GM19372 (cell line): Measurements from ENCODE around the gene CLEC18B.
A peak's percentile ranks its signal among the peaks of the same experiment; 100 is the strongest.
"Not testable (repeated sequence)": the region's sequence is repeated elsewhere in the genome, so short reads cannot be mapped to it uniquely, and the experiment has no call there.

Experiments used
- ATAC-seq: cut with Tn5 transposase; IDR thresholded peaks from one replicate; pipeline ENCODE4 v1.9.1; 2021; ENCODE audit warnings: mild to moderate bottlenecking, low read depth, moderate library complexity; ENCODE audit not compliant: unreplicated experiment

CLEC18B gene

DNA sequence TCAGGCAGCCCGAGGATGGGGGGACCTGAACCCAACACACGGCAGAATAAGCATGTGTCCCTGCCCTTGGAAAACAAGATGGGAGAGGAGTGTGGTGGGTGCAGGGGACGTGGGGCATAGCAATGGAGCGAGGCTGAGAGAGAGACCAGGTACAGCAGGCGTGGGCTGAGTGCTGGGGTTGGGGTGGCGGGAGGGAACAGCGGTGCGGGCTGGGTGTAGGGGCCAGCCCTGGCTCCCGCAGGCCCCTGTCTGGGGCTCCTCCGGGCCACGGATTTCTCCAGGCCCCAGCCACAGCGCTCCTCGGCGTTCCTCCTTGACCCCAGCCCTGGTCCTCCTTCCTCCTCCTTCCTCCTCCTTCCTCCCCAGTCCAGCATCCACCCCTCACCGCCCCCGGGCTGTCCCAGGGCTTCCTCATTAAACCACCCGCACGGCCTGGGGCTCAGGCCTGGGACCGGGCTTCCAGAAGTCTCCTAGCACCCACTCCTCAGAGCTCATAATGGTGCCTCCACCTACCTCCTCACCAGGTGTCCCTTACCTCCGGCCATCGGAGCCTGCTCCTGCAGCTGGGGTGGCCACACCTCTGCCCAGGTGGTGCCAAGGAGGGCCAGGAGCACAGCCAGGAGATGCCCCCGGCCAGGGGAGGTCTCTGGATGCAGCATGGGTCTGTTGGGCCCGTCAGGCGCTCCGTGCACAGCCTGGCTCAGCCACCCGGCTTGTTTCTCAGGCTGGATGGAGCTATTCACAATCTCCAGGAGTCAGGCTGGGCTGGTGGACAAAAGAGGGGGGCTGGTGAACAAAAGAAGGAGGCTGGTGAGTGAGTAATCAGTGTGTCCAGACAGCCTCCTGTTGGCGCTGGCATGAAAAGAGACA, at the start of gene CLEC18B:
CLEC18B (minus strand) TSS at position 867 of the 870 bp plus-strand sequence; CDS start at position 659, 208 bp downstream.
- ATAC-seq: not testable (repeated sequence)

- ATAC-seq: no peak
These were observed 48.7 kb upstream of the CLEC18B start for GRCh38 chr16:74469946-74470478.

GRCh38 chr16:74468807-74469525, 47.7 kb upstream of the CLEC18B start:
- no peak for ATAC-seq

DNA sequence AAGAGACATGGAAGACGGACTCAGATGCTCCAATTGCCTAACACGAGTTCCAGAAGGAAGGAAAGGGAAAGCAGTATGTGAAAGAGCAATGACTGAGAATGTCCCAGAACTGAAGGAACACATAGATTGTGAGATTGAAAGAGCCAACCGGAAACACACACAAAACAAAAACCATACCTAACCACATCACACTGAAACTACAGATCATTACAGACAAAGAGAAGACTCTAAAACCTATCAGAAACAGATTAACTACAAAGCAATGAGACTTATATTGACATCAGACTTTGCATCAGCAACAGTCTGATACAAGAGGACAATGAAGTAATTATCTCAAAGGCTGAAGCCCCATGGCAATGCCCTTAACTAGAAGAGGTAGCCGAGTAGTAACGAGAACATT, 45.6 kb upstream of the CLEC18B start:
- ATAC-seq: no peak

DNA sequence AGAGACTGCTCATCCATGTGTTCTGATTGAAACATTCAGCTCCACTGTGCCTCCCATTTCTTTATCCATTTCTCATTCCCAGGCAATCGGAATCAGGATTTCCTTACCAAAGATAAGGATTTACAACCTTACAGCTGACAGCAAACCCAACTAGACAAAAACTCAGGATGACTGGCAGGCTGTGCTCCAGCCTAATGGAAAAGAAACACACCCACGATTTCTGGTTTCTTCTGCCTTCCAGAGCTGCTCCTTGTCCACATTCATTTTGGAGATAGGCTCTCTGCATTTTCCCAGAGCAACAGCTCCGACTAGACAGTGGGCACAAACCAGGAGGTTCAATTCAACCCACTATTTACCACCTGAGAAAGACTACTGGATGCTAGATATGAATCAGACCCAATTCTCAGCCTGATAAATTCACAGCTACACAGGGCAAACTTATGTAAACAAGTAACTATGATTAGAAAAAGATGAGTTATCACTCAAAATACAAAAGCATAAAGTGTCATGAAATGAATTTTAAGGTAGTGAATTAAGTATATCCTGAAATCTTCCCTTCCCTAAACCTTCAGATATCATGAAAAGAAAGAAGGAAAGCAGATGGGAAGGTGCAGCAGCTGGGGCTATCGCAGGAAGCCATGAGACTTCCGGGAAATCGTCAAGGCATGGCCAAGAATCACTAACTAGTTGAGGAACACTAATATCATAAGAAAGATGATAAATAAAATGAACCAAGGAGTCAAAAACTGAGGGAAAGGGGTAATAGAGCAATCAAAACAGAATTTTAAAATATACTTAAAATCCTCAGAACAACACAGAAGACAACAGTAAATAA, 44.8 kb upstream of the CLEC18B start:
- ATAC-seq: no peak

GRCh38 chr16:74465281-74465680, 44.0 kb upstream of the CLEC18B start:
- no peak for ATAC-seq

DNA sequence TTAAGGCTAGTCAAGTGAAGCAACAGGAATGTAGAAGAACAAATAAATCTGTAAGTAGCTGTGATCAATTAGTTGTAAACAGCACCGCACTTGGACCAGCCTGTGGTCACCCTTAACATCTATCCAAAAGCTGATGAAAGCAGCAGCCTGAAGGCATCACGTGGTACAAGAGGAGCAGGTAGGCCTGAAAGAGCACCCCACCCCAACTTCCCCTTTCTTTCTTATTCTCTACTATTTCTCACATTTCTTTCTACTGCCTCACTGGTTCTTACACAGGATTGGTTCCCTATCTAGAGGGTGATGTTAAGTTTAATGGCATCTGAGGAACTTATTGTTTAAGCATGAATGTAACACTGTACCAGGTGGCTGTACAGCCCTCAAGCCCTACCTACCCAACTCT, 42.6 kb upstream of the CLEC18B start:
- peak; percentile 54 for ATAC-seq

DNA sequence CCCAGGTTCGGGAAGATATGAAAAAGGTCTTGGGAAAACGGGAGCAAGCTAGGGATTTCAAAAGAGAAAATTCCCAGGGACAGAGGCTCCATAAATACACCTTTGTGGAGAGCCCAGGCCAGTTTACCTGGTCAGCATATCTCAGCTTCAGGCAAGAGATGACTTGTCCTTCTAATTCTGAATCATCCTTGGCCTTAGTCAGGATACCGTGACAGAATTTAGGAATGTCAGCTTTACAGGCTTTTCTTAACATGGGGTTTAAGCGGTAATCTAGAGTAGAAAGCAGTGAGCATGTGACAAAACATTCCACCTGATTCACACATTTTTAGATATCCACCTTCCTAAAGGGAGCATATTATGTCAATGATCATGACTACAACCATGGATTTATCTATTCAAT, 41.1 kb upstream of the CLEC18B start:
- ATAC-seq: no peak

GRCh38 chr16:74461826-74462225, 40.5 kb upstream of the CLEC18B start:
- ATAC-seq: no peak

GRCh38 chr16:74460542-74460941, 39.3 kb upstream of the CLEC18B start:
- no peak for ATAC-seq

GRCh38 chr16:74456290-74456625, 35.0 kb upstream of the CLEC18B start:
- no peak for ATAC-seq

GRCh38 chr16:74455619-74456289, 34.5 kb upstream of the CLEC18B start:
- no peak for ATAC-seq

DNA sequence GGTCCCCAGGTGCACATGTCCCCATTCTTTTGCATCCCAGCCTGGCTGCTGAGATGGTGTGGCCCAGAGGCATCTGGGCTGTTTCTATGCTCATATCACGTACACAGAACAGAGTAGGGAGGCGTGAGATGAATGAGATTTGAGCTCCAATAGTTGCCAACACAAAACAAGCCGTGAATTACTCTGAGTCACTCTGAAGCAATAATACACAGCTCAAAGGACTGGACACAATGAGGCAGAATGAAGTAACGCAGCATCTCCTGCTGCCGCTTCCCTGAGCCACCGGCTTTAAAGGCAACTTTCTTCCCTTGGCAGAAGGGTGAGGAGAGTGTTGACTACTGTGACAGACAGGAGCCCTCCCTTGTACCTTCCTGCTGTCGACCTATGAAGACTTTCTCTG, 33.9 kb upstream of the CLEC18B start:
- ATAC-seq: no peak

DNA sequence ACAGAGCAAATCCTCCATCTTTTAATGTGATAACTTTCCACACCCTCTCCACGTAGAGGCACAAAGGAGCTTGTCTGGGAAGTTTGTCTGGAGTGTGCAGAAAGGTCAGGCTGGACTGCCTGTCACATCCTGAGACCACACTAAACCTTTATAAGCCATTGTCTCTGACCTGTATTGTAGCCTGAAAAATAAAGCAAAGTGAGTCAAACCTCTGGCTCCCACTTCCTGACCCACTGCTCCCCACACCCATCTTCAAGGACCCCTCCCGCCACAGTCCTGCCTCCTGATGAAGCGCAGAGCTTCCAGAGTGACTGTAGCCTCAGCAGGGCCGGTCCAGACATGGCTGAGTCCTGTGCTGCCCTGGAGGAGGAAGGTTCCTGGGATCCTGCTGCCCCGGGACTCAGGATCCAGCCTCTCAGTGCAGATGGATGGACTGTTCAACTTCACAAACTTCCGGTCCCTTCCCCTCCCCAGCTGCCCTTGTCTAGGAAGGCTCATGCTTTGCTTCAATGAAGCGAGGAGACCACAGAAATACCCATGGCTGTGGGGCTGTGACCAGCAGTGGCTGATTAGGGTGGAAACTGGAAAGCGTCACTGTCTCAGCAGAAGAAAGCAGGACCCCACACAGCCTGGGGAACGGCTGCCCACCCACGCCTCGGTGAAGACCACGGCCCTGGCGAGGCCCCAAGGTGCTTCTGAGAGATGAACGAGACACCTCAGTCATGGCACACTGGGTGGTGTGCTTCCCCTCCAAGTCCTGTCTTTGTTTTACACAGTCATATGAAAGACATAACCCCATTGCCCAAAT, 30.9 kb upstream of the CLEC18B start:
- ATAC-seq: peak; percentile 50

DNA sequence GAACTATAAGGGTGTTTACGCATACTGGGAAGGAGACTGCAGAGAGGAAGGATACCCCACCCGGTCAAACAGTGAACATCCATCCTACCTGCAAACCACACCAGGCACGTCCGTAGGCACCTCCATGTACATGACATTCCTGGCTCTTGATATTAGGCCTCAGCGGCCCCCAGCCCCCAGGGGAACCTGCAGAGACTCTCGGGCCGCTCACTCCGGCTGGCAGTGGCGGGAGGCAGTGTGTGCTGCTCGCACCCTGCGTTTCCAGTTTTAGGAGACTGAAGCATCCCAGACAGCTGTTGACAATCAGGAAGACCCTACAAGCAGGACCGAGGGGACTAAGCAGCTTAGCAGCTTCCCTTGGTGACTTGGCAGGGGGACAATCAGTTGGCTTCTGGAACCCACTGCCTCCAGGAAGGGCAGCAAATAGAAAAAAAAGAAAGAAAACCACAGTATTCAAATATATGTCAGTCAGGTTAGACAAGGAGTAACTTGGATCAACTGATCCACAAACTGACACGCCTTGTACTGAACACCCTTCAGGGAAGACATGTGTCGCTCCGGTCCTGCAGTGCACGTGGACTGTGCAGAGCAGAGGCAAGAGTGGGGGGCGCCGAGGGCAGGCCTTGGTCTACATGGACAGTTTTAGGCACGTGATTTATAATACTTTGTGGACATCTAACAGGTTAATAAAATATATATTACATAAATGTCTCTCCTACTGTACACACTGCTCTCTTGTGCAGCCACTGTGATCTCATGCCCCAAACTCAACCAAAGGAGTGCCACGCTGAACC, 29.9 kb upstream of the CLEC18B start:
- no peak for ATAC-seq

- no peak for ATAC-seq
These were observed 29.0 kb upstream of the CLEC18B start for GRCh38 chr16:74450236-74450635.

DNA sequence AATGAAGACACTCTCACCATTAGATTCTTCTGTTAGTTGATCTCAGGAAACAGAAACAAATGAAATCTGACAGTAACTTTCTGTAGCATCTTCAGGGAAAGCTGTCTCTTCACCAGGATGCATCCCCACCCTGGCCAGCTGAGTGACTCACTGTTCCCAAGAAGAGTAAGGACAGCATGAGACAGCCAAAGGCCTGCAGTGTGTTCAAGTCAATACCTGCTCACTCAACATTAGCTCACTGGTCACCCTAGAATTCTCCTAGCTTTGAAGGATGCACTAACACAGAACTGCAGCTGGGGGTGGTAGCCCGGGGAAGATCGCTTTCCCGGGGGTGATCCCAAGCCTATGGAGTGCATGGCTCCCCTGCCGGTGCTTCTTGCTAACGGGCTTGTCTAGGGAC, 28.2 kb upstream of the CLEC18B start:
- ATAC-seq: no peak

DNA sequence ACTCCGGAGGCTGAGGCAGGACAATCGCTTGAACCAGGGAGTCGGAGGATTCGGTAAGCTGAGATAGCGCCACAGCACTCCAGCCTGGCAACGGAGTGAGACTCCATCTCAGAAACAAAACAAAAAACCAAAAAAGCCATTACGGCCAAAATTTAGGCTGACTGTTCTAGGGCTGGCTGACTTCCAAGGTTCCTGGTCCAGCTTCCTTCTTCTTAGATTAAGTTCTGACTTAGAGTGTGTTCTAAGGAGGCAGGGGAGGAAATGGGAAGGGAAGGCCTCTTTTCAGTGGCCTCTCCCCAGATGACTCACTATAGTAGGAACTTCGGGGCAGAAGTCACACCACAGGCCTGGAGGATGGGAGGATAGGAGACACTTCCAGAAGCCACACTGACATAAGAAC, 27.7 kb upstream of the CLEC18B start:
- no peak for ATAC-seq

- ATAC-seq: no peak
These were observed 26.3 kb upstream of the CLEC18B start for GRCh38 chr16:74447578-74447977.
